Skeletal muscle cell (primary cell): Measurements from ENCODE around the gene MIAT.

Source experiments
- DNase-seq: peaks from one replicate; pipeline ENCODE4 v3.0.0-alpha.2; 2010; ENCODE audit warnings: low read depth
- H3K4me3 ChIP-seq: 2 replicates; pipeline ENCODE4 v1.5.1; 2011; ENCODE audit warnings: low read depth, mild to moderate bottlenecking, control low read depth, low read length, moderate library complexity

Gene MIAT

GRCh38 chr22:26662160-26662559 is 4.8 kb downstream of the MIAT start:
- no peak for DNase-seq
- no peak overlapping the region for H3K4me3 ChIP-seq

GRCh38 chr22:26663374-26663923 is 6.1 kb downstream of the MIAT start:
- no peak overlapping the region for H3K4me3 ChIP-seq
- DNase-seq: no peak

DNA sequence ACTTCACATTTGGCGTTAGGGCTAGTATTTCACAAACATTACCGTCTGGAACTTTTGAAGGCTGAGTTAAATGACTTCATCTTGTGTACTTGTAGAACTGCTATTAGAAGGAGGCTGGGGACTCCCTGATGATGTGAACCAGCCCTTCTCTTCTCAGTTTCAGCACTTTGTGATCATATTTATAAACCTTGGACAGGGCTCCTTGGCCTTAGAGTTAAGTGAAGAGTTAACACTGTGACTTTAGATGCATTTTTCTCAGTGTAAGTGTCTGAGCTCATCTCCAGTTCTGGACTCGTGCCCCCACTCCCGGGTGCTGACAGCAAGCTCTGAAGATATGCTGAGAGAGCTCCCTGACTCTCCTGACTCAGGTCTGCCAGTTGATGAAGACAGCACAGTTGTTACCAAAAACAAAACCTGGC is 8.4 kb downstream of the MIAT start:
- DNase-seq: no peak
- H3K4me3 ChIP-seq: no peak overlapping the region

GRCh38 chr22:26667140-26667539 is 9.8 kb downstream of the MIAT start:
- DNase-seq: no peak
- no peak overlapping the region for H3K4me3 ChIP-seq

GRCh38 chr22:26669060-26669481 is 11.7 kb downstream of the MIAT start:
- no peak for DNase-seq
- no peak overlapping the region for H3K4me3 ChIP-seq

GRCh38 chr22:26670459-26670858 is 13.1 kb downstream of the MIAT start:
- H3K4me3 ChIP-seq: no peak overlapping the region
- no peak for DNase-seq

GRCh38 chr22:26671317-26672059 is 14.1 kb downstream of the MIAT start:
- H3K4me3 ChIP-seq: no peak overlapping the region
- no peak for DNase-seq

GRCh38 chr22:26672060-26672471 is 14.7 kb downstream of the MIAT start:
- peak overlapping the region; percentile 88 for H3K4me3 ChIP-seq
- DNase-seq: no peak

DNA sequence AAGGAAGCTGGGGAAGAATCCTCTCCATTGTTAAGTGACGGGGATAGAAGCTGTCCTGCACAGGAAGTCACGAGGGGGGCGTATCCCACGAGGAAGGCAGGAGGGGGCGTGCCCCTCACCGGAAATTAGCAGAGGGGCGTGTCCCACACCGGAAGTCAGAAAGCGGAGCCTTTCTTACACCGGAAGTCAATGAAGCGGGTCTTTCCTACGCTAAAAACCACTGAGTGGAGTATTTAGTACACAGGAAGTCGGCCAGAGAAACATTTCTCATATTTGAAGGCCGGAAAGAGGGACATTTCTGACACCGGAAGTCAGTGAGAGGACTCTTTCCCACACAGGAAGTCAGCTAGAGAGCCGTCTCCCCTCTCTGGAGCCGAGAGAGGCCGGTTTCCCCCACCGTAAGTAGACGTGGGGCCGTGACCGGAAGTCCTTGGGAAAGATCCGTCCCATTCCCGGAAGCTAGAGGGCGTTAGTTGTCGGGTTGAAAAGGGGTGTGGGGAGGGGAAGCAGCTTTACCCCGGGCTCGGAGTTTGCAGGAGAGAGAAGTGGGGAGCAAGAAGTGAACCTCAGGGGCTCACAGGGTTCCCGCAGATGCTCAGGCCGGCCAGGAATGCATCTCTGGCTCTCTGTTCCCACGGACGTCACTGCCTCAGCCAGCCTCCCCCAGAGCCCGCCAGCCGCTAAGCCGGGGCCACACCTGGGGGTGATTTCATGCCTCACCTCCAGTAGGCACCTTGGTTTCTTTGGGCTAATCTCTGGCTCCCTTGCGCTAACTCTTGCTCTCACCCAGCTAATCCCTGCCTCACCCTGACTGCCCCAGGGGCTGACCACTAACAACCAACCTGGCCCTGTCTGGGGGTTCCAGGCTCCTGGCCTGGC is 15.4 kb downstream of the MIAT start:
- peak overlapping the region; percentile 88 for H3K4me3 ChIP-seq
- DNase-seq: peak; percentile 69

DNA sequence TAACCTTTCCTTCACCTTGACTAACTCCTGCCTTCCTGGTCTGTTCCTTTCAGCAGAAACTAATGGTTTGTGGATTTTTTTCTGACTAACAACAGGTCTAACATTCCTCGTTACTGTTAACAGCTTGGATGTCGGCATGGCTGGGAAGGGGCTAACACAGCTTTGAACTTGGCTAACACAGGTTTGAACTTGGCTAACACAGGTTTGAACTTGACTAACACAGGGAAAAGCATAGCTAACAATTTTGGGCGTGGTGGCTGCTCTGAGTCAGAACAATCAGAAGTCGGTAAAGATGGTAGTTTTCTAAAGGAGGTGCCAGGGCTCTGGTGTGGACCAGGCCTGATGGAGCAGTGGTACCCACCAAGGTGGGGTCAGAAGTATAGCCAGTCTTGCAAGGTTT is 16.1 kb downstream of the MIAT start:
- DNase-seq: no peak

GRCh38 chr22:26674211-26675190 is 17.1 kb downstream of the MIAT start:
- H3K4me3 ChIP-seq: peak overlapping the region; percentile 88
- no peak for DNase-seq

More for the DNA sequence above, 16.1 kb downstream of the MIAT start:
- peak overlapping the region; percentile 88 for H3K4me3 ChIP-seq

GRCh38 chr22:26675687-26676268 is 18.4 kb downstream of the MIAT start:
- H3K4me3 ChIP-seq: no peak overlapping the region
- no peak for DNase-seq

DNA sequence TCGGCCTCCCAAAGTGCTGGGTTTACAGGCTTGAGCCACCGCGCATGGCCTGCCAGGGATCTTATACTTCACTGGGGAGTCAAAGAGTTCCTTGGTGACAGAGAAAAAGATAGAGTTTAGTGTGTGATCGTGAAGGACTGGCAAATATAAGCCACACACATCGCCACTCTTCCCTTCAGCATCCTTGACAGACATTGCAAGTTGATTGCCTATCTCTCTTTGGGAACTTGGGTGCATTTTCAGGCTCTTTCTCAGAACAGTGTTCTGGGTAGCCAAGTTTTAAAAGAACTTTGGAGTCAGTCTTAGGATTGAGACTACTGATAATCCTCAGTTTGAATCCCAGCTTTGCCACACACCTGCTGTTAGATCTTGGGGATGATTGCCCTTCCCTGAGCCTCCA is 19.8 kb downstream of the MIAT start:
- no peak overlapping the region for H3K4me3 ChIP-seq
- DNase-seq: no peak

DNA sequence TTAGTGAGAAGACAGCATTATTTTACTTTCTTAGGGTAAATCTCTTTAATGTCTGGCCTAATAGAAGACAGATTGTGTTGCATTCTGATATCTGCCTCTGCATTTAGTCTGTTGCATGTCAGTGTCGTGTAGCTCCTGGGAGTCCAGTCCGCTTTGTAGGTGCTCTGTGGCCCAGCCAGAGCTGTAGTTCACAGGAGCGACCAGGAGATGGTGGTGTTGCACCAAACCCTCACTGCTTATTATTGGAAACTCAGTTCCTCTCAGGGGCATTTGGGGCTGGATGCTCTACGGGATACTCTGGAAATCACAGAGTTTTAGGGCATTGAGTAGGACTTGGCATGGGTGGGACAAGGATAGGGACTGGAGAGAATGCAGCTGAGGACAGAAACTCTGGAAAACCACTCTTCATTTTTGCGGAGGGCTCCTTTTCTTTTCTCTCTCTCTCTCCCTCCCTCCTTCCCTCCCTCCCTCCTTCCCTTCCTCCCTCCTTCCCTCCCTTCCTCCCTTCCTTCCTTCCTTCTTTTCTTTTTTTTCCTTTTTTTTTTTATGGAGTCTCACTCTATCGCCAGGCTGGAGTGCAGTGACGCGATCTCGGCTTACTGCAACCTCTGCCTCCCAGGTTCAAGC is 21.7 kb downstream of the MIAT start:
- DNase-seq: peak; percentile 17
- H3K4me3 ChIP-seq: no peak overlapping the region

DNA sequence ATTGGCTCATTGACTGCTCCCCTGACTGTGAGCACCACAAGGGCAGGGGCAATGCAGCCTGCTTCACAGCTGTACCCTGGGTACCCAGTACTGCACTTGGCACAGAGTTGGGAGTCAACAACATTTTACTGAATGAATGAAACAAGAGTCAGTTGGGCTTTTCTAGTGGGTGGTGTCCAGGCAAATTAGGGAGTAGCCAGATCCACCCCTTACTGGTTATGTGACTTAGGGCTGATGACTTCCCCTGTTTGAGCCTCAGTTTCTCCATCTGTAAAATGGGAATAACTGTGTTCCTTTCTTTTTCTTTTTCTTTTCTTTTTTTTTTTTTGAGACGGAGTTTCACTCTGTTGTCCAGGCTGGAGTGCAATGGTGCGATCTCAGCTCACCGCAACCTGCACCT is 23.1 kb downstream of the MIAT start:
- DNase-seq: no peak
- H3K4me3 ChIP-seq: no peak overlapping the region

GRCh38 chr22:26681395-26681821 is 24.0 kb downstream of the MIAT start:
- no peak overlapping the region for H3K4me3 ChIP-seq
- DNase-seq: peak; percentile 54

DNA sequence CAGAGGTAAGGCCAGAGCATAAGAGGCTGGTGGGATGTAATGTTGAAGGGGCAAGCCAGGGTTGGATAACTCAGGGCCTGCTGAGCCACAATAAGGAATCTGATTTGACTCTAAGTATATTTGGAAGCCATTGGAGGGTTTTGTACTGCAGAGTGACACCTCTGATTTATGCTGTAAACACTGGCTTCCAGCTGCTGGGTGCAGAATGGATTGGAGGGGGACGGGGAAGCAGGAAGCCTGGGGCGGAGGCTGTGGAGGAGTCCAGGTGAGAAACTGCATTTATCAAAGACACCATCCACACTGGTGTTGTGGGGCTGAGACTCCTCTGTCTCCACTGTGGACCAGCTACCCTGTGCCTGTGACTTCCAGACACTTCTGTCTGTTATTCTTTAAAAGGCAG is 26.8 kb downstream of the MIAT start:
- DNase-seq: no peak
- no peak overlapping the region for H3K4me3 ChIP-seq

- no peak overlapping the region for H3K4me3 ChIP-seq
- DNase-seq: no peak
Observed at GRCh38 chr22:26685601-26686000, 28.2 kb downstream of the MIAT start.
